DND-41 (cell line): ENCODE data around the gene EPHB6.

Experiments used
- EZH2 ChIP-seq: IDR thresholded peaks from 3 replicates; pipeline ENCODE4 v1.6.1; 2012; ENCODE audit warnings: borderline replicate concordance, low read depth, mild to moderate bottlenecking, moderate library complexity, low read length, inconsistent platforms; ENCODE audit not compliant: severe bottlenecking
- TF ChIP-seq, protein P1 (sequence below): IDR thresholded peaks from 2 replicates; pipeline ENCODE4 v1.5.1; 2012; ENCODE audit warnings: borderline replicate concordance, low read length, moderate library complexity, mild to moderate bottlenecking; ENCODE audit not compliant: poor library complexity, severe bottlenecking; ENCODE audit errors: extremely low read depth

DNA sequence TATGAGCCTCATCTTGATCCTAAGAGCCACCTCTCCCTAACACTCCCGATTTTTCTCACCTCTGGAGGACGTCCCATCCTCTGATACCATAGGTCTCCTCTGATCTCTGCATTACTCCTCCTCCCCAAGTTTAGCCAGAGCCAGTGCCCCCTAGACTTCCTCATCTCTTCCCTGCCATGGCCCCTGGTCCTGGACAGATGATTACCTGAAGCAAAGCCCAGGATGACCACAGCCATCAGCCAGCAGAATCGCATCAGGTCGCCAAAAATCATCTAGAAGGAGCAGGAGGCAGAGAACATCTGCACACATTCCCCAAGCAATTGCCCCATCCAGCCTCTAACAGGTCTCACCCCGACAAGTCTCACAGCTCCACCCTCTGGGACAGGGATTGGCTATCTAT is 19.0 kb downstream of the EPHB6 start:
- TF ChIP-seq, protein P1, sequence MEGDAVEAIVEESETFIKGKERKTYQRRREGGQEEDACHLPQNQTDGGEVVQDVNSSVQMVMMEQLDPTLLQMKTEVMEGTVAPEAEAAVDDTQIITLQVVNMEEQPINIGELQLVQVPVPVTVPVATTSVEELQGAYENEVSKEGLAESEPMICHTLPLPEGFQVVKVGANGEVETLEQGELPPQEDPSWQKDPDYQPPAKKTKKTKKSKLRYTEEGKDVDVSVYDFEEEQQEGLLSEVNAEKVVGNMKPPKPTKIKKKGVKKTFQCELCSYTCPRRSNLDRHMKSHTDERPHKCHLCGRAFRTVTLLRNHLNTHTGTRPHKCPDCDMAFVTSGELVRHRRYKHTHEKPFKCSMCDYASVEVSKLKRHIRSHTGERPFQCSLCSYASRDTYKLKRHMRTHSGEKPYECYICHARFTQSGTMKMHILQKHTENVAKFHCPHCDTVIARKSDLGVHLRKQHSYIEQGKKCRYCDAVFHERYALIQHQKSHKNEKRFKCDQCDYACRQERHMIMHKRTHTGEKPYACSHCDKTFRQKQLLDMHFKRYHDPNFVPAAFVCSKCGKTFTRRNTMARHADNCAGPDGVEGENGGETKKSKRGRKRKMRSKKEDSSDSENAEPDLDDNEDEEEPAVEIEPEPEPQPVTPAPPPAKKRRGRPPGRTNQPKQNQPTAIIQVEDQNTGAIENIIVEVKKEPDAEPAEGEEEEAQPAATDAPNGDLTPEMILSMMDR = no peak
- no peak for TF ChIP-seq EZH2
